ENCODE results near the gene COPS6. TPM values are rescaled to one million over a fixed set of nuclear protein-coding genes. Genes with fewer than 3 reads are reported as not detected.

Gene COPS6
- total and polyA plus RNA-seq, 7 donors = 82.9 to 145 (median 118) TPM

GRCh38 chr7:100109521-100110163 is 20.9 kb downstream of the COPS6 start:
- WGBS, 3 donors = 83 to 87% (median 85%) methylated on average over 12 of the region's 12 CpGs
- no peak for TF ChIP-seq CTCF (IDR thresholded peaks at IDR 0.05)

GRCh38 chr7:100111156-100111555 is 22.4 kb downstream of the COPS6 start:
- intact Hi-C loops (cut with DNase I) = no loop called here
- peaks cover 0 to 78% of the 10 kb centered on the region in 2 donors for H3K36me3 ChIP-seq (ENCODE audit: insufficient read depth in 1 of 2, low read depth in 1 of 2)
- no peak for ATAC-seq

More at GRCh38 chr7:100109521-100110163, 20.9 kb downstream of the COPS6 start:
- H3K27me3 ChIP-seq (ENCODE audit: insufficient read depth in 3 of 3, low read length in 2 of 3) = no peaks in the 10 kb centered on the region
- H3K9me3 ChIP-seq = no peaks in the 10 kb centered on the region
- DNase-seq = no peak
- H3K27ac ChIP-seq = no peak overlapping the region
- peaks cover 0 to 94% of the 10 kb centered on the region in 2 donors for H3K36me3 ChIP-seq (ENCODE audit: insufficient read depth in 1 of 2, low read depth in 1 of 2)
- no peak for ATAC-seq
- no peak overlapping the region for H3K4me3 ChIP-seq
- intact Hi-C loops (cut with DNase I) = no loop called here
- no peaks in the 10 kb centered on the region for H3K4me1 ChIP-seq

GRCh38 chr7:100111914-100112313 is 23.1 kb downstream of the COPS6 start:
- WGBS, 3 donors = 89 to 93% (median 89%) methylated on average over 13 of the region's 13 CpGs
- intact Hi-C loops (cut with DNase I) = no loop called here
- no peak for DNase-seq
- no peak for TF ChIP-seq CTCF (IDR thresholded peaks at IDR 0.05)
- Histone ChIP-seq H3K4me3 (no peak overlapping the region), H3K27me3 (ENCODE audit: insufficient read depth in 3 of 3, low read length in 2 of 3) (no peaks in the 10 kb centered on the region), H3K9me3 (no peaks in the 10 kb centered on the region), H3K36me3 (ENCODE audit: insufficient read depth in 1 of 2, low read depth in 1 of 2) (peaks cover 0 to 74% of the 10 kb centered on the region in 2 donors), H3K27ac (no peak overlapping the region), H3K4me1 (no peaks in the 10 kb centered on the region)
- ATAC-seq = no peak

More at GRCh38 chr7:100111156-100111555, 22.4 kb downstream of the COPS6 start:
- H3K4me1 ChIP-seq = no peaks in the 10 kb centered on the region
- no peaks in the 10 kb centered on the region for H3K9me3 ChIP-seq
- no peak for DNase-seq
- H3K27ac ChIP-seq = no peak overlapping the region
- no peaks in the 10 kb centered on the region for H3K27me3 ChIP-seq (ENCODE audit: insufficient read depth in 3 of 3, low read length in 2 of 3)
- TF ChIP-seq CTCF (IDR thresholded peaks at IDR 0.05) = no peak
- no peak overlapping the region for H3K4me3 ChIP-seq
- WGBS, 3 donors = 86 to 91% (median 91%) methylated on average over 7 of the region's 7 CpGs

GRCh38 chr7:100115026-100115425 is 26.3 kb downstream of the COPS6 start:
- TF ChIP-seq CTCF (IDR thresholded peaks at IDR 0.05) = no peak
- intact Hi-C loops (cut with DNase I) = no loop called here
- ATAC-seq (no peak), DNase-seq (no peak)
- H3K27ac ChIP-seq = no peak overlapping the region
- peaks cover 7% of the 10 kb centered on the region for H3K4me1 ChIP-seq
- no peaks in the 10 kb centered on the region for H3K9me3 ChIP-seq
- no peaks in the 10 kb centered on the region for H3K27me3 ChIP-seq (ENCODE audit: insufficient read depth in 3 of 3, low read length in 2 of 3)
- no peak overlapping the region for H3K4me3 ChIP-seq
- 92 to 96% (median 96%) methylated on average over 7 of the region's 7 CpGs for WGBS, 3 donors
- peaks cover 0 to 43% of the 10 kb centered on the region in 2 donors for H3K36me3 ChIP-seq (ENCODE audit: insufficient read depth in 1 of 2, low read depth in 1 of 2)

Data from psoas muscle (tissue), 8 donors.